T-helper 1 cell treated with Interleukin-12 subunit alpha and Interleukin-12 subunit beta and Interleukin-4 antibody, amounts not matched to agents 30 μg/mL and 1 μg/mL, for 36 hours (primary cell): ENCODE results near the gene WWC2.

ENCODE experiments used
- H3K27ac Mint-ChIP-seq: one replicate; pipeline ENCODE4 v1.8.0; 2021; ENCODE audit warnings: mild to moderate bottlenecking, mixed read lengths
- H3K27me3 Mint-ChIP-seq: one replicate; pipeline ENCODE4 v1.8.0; 2021; ENCODE audit warnings: low read depth, mixed read lengths
- H3K36me3 Mint-ChIP-seq: one replicate; pipeline ENCODE4 v1.8.0; 2021; ENCODE audit warnings: low read depth, mixed read lengths
- H3K4me1 Mint-ChIP-seq: one replicate; pipeline ENCODE4 v1.8.0; 2021; ENCODE audit warnings: low read depth, mixed read lengths
- H3K4me3 Mint-ChIP-seq: one replicate; pipeline ENCODE4 v1.8.0; 2021; ENCODE audit warnings: mild to moderate bottlenecking, moderate library complexity, mixed read lengths
- H3K9me3 Mint-ChIP-seq: one replicate; pipeline ENCODE4 v1.8.0; 2021; ENCODE audit warnings: mixed read lengths

WWC2 gene

GRCh38 chr4:183355405-183355804, 256.3 kb downstream of the WWC2 start:
- Mint-ChIP-seq H3K9me3 (peaks cover 3% of the 10 kb centered on the region), H3K36me3 (no peaks in the 10 kb centered on the region), H3K4me1 (peaks cover 2% of the 10 kb centered on the region), H3K4me3 (no peak overlapping the region), H3K27ac (no peak overlapping the region), H3K27me3 (no peaks in the 10 kb centered on the region)

GRCh38 chr4:183356173-183356830, 257.2 kb downstream of the WWC2 start:
- no peaks in the 10 kb centered on the region for H3K27me3 Mint-ChIP-seq
- H3K4me3 Mint-ChIP-seq = no peak overlapping the region
- no peaks in the 10 kb centered on the region for H3K9me3 Mint-ChIP-seq
- H3K27ac Mint-ChIP-seq = no peak overlapping the region
- no peaks in the 10 kb centered on the region for H3K4me1 Mint-ChIP-seq
- no peaks in the 10 kb centered on the region for H3K36me3 Mint-ChIP-seq

- Mint-ChIP-seq H3K27ac (no peak overlapping the region), H3K4me1 (no peaks in the 10 kb centered on the region), H3K27me3 (no peaks in the 10 kb centered on the region)
These were observed 258.0 kb downstream of the WWC2 start for GRCh38 chr4:183356931-183357675.

GRCh38 chr4:183358215-183358755, 259.2 kb downstream of the WWC2 start:
- Mint-ChIP-seq H3K27ac (no peak overlapping the region), H3K36me3 (no peaks in the 10 kb centered on the region), H3K9me3 (no peaks in the 10 kb centered on the region), H3K4me3 (no peak overlapping the region), H3K4me1 (no peaks in the 10 kb centered on the region), H3K27me3 (no peaks in the 10 kb centered on the region)

More at GRCh38 chr4:183356931-183357675, 258.0 kb downstream of the WWC2 start:
- Mint-ChIP-seq H3K4me3 (no peak overlapping the region), H3K36me3 (no peaks in the 10 kb centered on the region), H3K9me3 (no peaks in the 10 kb centered on the region)

GRCh38 chr4:183360161-183360919, 261.3 kb downstream of the WWC2 start:
- H3K36me3 Mint-ChIP-seq = no peaks in the 10 kb centered on the region
- no peaks in the 10 kb centered on the region for H3K9me3 Mint-ChIP-seq
- no peak overlapping the region for H3K27ac Mint-ChIP-seq
- no peaks in the 10 kb centered on the region for H3K4me1 Mint-ChIP-seq
- no peaks in the 10 kb centered on the region for H3K27me3 Mint-ChIP-seq
- H3K4me3 Mint-ChIP-seq = no peak overlapping the region

- H3K36me3 Mint-ChIP-seq = no peaks in the 10 kb centered on the region
- H3K4me3 Mint-ChIP-seq = no peak overlapping the region
- H3K4me1 Mint-ChIP-seq = no peaks in the 10 kb centered on the region
- H3K27me3 Mint-ChIP-seq = no peaks in the 10 kb centered on the region
- no peak overlapping the region for H3K27ac Mint-ChIP-seq
- no peaks in the 10 kb centered on the region for H3K9me3 Mint-ChIP-seq
These were observed 263.0 kb downstream of the WWC2 start for GRCh38 chr4:183362036-183362435.

GRCh38 chr4:183362916-183363542, 264.0 kb downstream of the WWC2 start:
- Mint-ChIP-seq H3K4me3 (no peak overlapping the region), H3K27me3 (no peaks in the 10 kb centered on the region), H3K36me3 (no peaks in the 10 kb centered on the region), H3K9me3 (no peaks in the 10 kb centered on the region), H3K27ac (no peak overlapping the region), H3K4me1 (no peaks in the 10 kb centered on the region)

GRCh38 chr4:183364025-183364424, 265.0 kb downstream of the WWC2 start:
- Mint-ChIP-seq H3K4me3 (no peak overlapping the region), H3K27me3 (no peaks in the 10 kb centered on the region), H3K4me1 (no peaks in the 10 kb centered on the region), H3K9me3 (no peaks in the 10 kb centered on the region), H3K36me3 (no peaks in the 10 kb centered on the region), H3K27ac (no peak overlapping the region)

- no peak overlapping the region for H3K4me3 Mint-ChIP-seq
- no peaks in the 10 kb centered on the region for H3K9me3 Mint-ChIP-seq
- H3K36me3 Mint-ChIP-seq = no peaks in the 10 kb centered on the region
- H3K27ac Mint-ChIP-seq = no peak overlapping the region
- no peaks in the 10 kb centered on the region for H3K27me3 Mint-ChIP-seq
- H3K4me1 Mint-ChIP-seq = no peaks in the 10 kb centered on the region
These were observed 267.3 kb downstream of the WWC2 start for GRCh38 chr4:183366206-183366835.

GRCh38 chr4:183369073-183369472, 270.0 kb downstream of the WWC2 start:
- Mint-ChIP-seq H3K4me1 (no peaks in the 10 kb centered on the region), H3K27me3 (peaks cover 3% of the 10 kb centered on the region), H3K4me3 (no peak overlapping the region)

More at GRCh38 chr4:183369073-183369472, 270.0 kb downstream of the WWC2 start:
- H3K27ac Mint-ChIP-seq = no peak overlapping the region
- peaks cover 3% of the 10 kb centered on the region for H3K9me3 Mint-ChIP-seq
- H3K36me3 Mint-ChIP-seq = no peaks in the 10 kb centered on the region
